Measurements from ENCODE around the gene ATP5MG. TPM values are rescaled to one million over a fixed set of nuclear protein-coding genes. Genes with fewer than 3 reads are reported as not detected.

Gene ATP5MG
- total RNA-seq, 1 donor from 2014 or later: 140 TPM

DNA sequence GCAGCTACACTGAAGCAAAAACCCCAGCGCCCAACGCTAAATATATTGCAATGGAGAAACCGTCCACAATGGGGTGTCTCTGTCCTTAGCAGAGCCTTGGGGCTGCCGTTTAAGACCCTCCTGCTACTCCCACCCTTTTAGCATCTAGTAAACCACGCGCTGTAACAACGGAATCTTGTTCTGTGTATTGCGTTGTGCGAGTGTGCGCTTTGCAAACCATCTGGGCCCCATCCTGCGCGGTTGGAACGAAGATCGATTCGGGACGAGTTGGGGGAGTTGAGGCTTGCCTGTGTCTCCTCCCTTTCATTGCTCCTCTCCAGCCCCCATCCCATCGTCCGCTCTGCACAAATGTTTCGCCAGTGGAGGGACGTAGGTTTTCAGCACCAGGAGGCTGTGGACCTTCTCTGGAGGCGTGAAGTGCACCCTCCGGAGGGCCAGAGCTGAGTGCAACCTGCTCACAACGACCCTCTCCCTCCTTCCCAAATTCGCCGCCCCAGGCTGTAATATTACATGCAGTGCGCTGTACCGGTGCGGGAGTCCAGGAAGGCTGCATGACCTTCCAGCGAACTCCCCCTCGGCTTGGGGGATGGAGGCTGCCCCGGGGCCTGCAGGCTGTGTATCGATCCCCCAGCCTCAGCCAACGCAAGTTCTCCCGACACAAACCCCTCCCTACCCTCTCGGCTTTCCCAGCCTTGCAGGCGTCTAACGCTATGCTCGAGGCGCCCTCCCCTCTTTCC is 33.3 kb downstream of the ATP5MG start:
- peaks cover 21% of the 10 kb centered on the region for H3K4me1 ChIP-seq
- intact Hi-C loops (cut with DNase I): no loop called here
- H3K4me3 ChIP-seq: peak overlapping the region; percentile 94
- H3K27ac ChIP-seq: peak overlapping the region; percentile 78
- H3K9me3 ChIP-seq: no peaks in the 10 kb centered on the region
- no peak for ATAC-seq
- peak; percentile 66 for DNase-seq
- no peaks in the 10 kb centered on the region for H3K27me3 ChIP-seq
- TF ChIP-seq CTCF (IDR thresholded peaks at IDR 0.05): no peak
- H3K36me3 ChIP-seq: no peaks in the 10 kb centered on the region

DNA sequence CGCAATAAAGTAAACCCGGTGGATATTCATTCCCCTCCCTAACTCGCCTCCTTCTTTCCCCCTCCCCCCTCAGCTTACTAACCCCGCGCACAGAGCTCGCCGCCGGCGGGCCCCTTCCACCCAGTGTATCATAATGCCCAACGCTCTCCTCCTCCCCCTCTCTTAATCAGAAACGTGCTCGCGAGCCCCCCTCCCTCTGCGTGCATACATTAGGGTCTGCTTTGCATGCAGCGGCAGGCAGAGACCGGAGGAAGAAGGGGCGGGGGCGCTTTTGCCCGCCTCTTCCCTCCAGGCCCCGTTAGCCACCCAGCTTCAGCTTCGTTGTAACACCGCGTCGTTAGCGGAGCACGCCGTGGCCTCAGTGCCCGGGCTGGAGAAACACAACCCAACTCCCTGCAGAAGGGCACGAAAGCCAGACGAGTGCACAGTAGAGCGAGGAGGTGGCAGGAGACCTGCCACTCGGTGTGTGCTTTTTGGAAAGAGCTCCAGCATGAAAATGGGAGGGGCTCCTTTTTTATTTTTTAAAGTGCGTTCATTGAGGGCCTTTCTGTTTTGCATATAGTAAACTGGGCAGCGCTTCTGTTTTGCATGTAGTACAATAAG is 34.0 kb downstream of the ATP5MG start:
- Histone ChIP-seq H3K4me3 (peak overlapping the region; percentile 94), H3K27me3 (no peaks in the 10 kb centered on the region), H3K9me3 (no peaks in the 10 kb centered on the region), H3K36me3 (no peaks in the 10 kb centered on the region), H3K4me1 (peaks cover 26% of the 10 kb centered on the region), H3K27ac (peak overlapping the region; percentile 78)
- peak; percentile 1 for ATAC-seq
- TF ChIP-seq CTCF (IDR thresholded peaks at IDR 0.05): no peak
- DNase-seq: peak; percentile 75
- intact Hi-C loops (cut with DNase I): no loop called here

GRCh38 chr11:118435893-118436624 is 34.7 kb downstream of the ATP5MG start, which contains the start of gene KMT2A:
Gene KMT2A, plus strand, starts transcription at chr11:118436492. Its CDS starts 21 bp downstream, at chr11:118436513.
- TF ChIP-seq CTCF (IDR thresholded peaks at IDR 0.05): no peak
- no peaks in the 10 kb centered on the region for H3K36me3 ChIP-seq
- peaks cover 31% of the 10 kb centered on the region for H3K4me1 ChIP-seq
- peak within 1 kb of the TSS; percentile 78 for H3K27ac ChIP-seq
- intact Hi-C loops (cut with DNase I): no loop called here
- peak within 1 kb of the TSS; percentile 94 for H3K4me3 ChIP-seq
- H3K27me3 ChIP-seq: no peaks in the 10 kb centered on the region
- no peaks in the 10 kb centered on the region for H3K9me3 ChIP-seq
- peak; percentile 97 for ATAC-seq
- peak; percentile 99 for DNase-seq

- Histone ChIP-seq H3K4me1 (peaks cover 37% of the 10 kb centered on the region), H3K27me3 (no peaks in the 10 kb centered on the region), H3K4me3 (peak overlapping the region; percentile 94), H3K9me3 (no peaks in the 10 kb centered on the region), H3K36me3 (no peaks in the 10 kb centered on the region), H3K27ac (peak overlapping the region; percentile 78)
- ATAC-seq (no peak), DNase-seq (peak; percentile 69)
- intact Hi-C loops (cut with DNase I): no loop called here
- TF ChIP-seq CTCF (IDR thresholded peaks at IDR 0.05): no peak
Measured at GRCh38 chr11:118436639-118437207, 35.3 kb downstream of the ATP5MG start.

GRCh38 chr11:118437208-118438125 is 36.1 kb downstream of the ATP5MG start:
- ATAC-seq (no peak), DNase-seq (peak; percentile 68)
- H3K36me3 ChIP-seq: no peaks in the 10 kb centered on the region
- peaks cover 45% of the 10 kb centered on the region for H3K4me1 ChIP-seq
- intact Hi-C loops (cut with DNase I): no loop called here
- TF ChIP-seq CTCF (IDR thresholded peaks at IDR 0.05): no peak
- peak overlapping the region; percentile 78 for H3K27ac ChIP-seq
- H3K27me3 ChIP-seq: no peaks in the 10 kb centered on the region
- H3K4me3 ChIP-seq: peak overlapping the region; percentile 94
- H3K9me3 ChIP-seq: no peaks in the 10 kb centered on the region

All from upper lobe of right lung (tissue), 1 donor.